GM18909 (cell line): ENCODE measurements around the gene MSMP.

Experiments
- ATAC-seq: cut with Tn5 transposase; IDR thresholded peaks from one replicate; pipeline ENCODE4 v1.9.1; 2021; ENCODE audit warnings: mild to moderate bottlenecking; ENCODE audit not compliant: unreplicated experiment, poor library complexity

MSMP gene

DNA sequence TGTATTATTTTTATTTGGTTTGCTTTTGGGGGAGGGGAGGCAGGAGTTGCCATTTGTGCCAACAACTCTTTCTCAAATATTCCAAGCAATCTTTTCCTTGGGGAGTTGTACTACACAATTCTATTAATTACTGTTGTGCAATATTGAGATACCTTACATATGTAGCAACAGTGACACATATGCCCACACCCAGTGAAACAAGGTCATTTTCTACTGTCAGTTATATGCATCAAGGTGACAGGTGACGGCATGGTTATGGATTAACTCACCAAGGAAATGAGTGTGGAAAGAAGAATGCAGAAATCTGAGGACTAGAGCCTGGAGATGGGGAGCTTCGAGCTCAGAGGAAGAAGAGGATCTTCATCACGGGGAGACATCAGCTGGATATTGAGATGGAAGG, 17.9 kb upstream of the MSMP start:
- no peak for ATAC-seq

DNA sequence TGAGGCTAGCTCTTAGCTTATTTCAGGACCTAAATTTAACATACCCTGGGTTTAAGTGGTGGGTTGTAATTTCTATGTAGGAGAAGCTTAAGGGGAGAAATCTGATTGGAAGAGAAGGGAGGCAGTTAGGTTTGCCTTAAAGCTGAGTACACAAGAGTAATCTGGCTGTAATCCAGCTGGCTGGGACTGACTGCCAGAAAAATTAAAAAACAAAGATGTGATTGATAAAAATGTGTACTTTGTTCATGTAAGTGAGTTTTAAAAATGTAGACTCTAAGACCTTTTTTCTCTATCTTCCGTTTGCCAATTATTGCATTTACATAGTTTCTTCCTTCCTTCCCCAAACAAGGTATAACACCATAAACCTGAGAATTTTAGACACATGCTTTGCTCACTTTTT, 17.5 kb upstream of the MSMP start:
- no peak for ATAC-seq

DNA sequence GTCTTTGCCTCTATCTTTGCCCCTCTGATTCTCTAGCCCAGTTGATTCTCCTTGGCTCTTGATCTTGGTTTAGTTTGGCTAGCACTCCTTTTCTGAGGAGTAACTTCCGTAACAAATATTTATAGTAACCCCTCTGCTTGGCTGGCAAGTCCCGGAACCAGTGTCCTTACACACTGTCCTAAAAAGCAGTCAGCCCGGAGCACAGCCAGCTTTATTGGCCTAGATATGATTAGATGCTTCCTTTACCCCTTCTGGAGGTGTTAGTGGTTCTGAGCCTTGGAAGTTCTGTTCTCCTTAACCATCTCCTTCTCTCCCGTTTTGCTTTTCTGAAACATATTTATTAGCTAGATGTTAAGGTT, 17.0 kb upstream of the MSMP start:
- ATAC-seq: no peak

DNA sequence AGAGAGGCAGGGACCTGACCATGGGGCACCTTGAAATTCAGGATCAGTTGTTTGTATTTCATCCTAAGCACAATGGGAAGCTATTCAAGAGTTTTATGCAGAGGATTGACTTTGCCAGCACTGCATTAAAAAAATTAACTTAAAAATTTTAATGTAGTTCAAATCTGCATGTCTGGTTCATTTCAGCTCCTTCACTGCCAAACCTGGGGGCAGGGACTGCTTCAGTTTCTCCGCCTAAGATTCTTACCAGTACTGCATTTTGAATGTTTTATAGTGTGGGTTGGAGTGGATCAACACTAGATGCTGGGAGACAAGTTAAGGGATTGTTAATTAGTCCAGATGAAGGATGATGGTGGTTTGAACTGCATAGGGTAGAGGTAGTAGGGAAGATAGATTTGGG, 15.7 kb upstream of the MSMP start:
- ATAC-seq: no peak

DNA sequence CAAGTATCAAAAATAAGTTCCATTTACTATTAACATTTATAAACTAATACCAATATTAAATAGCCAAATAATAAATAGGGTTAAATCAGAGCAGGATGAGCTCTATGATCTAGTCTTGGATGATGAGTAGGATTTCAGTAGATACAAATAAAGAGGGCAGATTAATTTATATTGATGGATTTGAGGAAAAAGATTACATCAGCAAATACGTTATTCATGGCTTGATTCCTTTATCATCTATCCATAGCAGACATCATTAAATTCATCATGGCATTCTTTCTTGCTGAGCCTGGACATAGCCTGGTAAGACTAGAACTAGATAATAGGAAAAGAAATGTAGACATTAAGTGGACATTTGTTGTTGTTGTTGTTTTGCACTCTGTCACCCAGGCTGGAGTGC, 13.4 kb upstream of the MSMP start:
- ATAC-seq: no peak

DNA sequence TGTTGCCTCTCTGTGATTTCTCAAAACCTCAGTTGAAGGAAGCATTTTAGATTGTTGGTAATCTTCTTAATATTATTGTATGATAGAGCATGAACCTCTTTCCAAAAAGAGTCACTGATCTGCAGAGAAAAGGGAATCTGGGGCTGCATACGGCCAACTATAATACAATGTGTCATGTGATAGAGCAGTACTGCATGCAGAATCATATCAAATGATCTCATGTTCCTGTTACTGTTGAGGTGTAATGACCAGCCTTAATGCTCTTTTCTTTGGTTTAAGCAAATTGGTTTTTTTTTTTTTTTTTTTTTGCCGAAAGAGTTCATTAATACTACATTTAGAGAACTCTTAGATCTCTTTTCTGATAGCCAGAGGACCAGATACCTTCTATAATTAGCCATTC, 12.9 kb upstream of the MSMP start:
- ATAC-seq: no peak

DNA sequence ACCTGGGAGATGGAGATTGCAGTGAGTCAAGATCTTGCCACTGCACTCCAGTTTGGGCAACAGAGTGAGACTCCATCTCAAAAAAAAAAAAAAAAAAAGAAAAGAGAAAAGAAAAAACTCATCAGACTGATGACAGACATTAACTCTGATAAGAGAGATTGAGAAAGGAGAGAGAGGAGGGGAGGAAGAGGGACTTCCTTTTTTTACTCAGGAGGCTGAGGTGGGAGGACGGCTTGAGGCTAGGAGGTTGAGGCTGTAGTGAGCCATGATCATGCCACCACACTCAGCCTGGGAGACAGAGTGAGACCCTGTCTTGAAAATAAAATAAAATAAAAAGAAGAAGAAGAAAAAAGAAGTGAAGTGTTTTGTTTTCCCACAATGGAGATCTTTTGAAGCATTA, 9.7 kb upstream of the MSMP start:
- no peak for ATAC-seq

DNA sequence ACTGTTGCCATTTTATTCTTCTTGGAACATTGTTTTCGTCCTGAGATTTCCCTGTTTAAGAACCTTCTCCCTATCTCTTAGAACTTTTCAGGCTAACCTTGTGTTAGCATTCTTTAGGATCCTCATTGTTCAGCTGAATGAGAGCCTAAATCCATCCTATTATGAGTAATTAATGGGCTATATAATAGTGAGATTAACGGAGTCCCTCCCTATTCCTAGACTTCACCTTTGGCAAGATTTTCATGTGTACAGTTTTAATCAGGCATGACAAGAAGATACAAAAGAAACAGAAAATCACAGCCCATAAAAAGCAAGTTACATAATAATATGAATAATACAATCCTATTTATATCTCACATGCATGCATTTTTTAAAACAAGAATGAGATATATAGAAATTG, 9.1 kb upstream of the MSMP start:
- ATAC-seq: no peak

DNA sequence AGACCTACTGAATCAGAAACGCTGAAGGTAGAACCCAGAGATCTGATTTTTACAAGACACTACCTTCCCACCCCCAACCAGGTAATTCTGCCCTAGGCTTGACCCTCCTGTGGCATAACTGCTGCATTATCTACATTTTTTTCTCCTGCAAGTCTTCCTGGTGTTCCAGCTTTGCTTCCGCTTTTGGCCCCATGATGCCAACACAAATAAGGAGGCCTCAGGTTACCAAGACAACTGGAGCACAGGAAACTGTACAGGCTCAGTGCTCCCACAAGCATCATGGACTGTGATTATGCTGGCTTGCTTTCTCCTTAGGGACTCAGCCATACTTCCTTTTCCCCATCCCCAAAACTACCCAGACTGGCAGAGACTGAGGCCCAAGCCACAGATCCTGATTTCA, 6.6 kb upstream of the MSMP start:
- ATAC-seq: no peak

DNA sequence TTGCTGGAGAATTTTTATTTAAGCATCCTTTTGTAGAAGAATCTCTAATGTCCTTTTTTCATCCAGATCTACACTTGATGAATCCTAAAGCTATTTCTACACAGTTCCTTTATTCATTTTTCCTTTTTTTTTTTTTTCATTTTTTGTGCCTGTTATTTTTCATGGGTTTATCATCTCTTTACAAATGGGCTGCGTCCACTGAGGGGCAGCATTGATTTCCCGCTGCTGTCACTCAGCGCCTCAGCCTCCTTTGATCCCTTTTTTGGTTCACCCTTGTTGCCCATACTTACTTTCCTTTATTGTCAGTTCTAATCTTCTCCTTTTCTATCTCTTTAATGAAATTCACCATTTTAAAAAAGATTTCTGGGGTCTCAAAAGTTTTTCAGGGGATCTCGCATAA, 5.7 kb upstream of the MSMP start:
- no peak for ATAC-seq

DNA sequence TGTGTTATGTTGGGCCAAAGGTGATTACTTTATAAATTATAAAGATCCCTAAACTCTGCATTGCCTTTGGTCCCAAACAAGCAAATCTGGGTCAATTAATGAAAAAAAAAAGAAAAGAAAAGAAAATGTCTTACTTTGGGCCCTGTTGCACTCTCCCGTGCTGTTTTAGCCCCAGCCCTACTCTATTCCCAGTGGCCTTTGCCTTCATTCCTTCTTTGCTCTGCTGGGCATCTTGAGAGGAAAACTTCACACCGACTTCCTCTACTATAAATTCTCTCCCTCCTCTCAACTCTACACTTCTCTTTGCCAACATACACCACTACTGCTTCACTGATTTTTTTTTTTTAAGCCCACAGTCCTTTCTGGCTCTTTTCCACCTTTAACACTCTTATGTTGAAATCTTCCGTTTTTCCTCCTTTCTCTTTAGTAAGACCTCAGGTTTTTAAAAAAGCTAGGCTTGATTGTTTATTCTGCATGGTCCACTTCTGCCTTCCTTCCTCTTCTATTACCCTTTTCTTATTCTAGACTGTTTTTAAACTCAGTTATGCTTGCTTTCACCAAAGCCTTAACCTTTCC, 4.5 kb upstream of the MSMP start:
- ATAC-seq: no peak

DNA sequence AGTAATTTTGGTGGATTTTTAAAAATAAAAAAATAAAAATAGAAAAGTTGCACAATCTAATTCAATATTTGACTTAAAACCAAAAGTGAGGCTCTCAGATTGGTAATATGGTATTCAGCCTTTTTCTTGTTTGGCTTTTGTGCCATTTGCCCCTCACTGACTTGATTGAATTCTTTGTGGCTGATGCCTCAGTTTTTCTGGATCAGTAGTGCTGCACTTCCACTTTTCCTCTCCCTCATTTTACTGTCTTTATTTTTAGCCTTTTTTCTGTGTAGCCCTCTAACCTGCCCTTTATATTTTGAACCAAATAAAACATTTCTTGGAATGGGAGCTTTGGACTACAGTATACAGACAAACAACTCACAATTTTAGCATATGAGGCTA, 3.8 kb upstream of the MSMP start:
- no peak for ATAC-seq

DNA sequence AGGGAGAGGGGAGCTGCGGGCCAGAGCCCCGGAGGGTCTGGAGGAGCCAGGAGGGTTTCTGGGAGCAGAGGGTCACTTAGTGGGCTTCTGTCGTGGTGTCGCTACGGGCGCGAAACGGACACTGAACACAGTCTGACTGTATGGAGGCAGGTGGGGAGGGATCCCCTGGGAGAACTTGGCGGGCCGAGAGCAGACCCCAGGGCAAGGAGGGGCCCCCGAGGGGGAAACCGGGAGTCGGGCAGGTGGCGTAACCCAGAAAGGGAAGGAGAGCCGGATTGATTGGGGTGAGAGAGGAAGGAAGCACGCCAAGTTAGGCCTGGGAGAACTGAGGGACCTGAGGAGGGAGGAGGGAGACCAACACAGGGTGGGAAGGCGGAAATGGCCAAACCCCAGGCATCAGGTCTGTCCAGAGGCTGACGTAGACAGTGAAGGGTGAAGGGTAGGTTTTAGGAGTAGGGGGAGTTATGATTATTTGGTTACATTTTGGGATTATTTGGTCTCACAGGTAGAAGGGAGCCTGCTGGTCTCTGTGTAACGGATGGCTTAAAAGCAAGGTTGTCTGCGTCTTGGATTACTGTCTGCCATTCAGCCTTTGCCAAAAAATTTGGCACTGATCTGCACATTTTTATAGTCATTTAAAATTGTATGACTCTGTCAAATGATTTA, 3.3 kb upstream of the MSMP start:
- peak; percentile 46 for ATAC-seq

DNA sequence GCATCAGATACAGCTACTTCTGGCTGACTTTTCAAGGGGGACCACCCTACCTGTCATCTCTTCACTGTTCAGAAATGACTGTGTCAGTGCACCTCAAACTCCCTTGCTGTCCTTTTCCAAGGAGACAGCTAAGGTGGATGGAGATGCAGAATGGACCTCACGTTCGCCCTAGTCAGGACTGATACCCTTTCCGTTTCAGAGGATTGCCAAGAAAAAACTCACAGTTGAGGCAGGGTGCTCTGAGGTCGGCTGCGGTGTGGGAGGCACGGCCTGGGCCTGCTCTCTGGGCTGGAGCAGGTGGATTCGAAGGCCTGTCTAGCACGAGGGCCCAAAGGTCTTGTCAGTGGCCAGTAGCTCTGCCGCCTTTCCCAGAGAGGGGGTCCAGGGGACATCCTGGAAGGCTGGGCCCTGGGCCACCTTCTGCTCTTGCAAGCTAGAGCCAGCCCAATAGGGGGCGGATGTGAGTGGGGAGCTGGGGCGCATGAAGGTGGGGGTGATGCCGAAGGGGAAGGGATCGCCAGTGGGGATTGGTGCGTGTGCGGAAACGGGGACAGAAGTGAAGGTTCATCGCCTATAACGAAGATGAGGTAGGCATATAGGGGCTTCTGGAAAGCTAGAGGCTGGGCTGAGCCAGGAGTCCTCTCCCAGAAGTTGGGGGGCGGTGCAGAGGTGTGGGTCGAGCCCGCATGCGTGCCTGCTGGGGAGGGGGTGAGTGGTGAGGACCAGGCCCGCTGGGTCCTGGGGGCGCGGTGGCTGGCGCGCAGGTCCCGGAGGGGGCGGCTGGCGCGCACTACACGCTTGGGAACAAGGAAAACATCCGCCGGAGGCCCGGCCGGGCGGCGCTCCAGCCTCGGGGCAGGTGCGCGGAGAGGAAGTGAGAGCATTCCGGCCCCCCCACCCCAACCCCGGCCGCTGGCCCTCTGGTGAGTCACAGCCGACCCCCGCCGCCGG, 2.5 kb upstream of the MSMP start:
- ATAC-seq: peak; percentile 64

DNA sequence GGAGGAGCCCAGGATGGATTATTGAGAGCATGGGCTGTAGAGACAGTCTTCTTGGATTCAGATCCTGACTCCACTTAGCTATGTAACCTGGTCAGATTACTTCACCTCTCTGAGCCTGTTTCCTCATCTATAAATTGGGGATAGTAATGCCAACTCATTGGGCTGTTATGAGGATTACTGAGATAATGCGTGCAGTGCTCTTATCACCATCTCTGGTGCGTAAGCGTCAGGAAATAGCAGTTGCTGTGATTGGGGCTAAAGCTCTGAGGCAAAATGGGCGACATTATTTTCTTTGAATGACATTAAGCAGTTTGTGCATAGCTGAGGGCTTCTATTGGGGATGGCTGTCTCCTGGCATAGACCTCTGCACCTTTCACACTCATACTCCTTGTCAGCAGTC, 995 bp upstream of the MSMP start:
- ATAC-seq: no peak

DNA sequence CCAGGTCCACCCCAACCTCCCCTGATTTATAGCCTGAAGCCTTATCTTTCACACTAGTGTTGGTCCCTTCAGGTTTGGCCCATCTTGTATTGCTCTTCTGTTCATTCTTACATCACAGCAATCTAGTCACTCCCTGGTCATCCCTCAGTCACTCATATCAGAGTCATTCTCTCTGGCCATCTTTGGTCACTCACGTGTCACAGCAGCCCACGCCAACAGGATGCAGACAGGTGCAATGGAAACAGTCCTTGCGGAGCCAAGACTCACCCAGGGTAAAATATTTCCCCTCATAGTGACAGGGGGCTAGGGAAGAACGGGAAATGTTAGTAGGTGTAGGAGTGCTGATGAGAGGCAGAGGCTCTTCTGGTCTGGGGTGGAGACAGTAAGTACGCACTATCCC, 610 bp downstream of the MSMP start:
- no peak for ATAC-seq

DNA sequence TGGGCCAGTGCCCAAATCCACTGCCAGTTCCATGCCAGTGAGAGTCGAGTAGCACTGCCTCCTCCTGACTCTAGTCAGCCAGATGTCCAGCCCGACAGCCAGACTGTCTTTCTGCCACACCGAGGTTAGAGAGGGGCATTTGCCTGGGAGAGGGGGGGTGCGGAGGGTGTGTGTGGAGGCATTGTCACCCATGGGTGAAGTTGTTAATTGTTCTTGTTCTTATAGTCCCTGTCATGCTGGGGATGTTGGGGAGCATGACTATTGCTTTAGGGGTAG, 3.9 kb downstream of the MSMP start:
- no peak for ATAC-seq

DNA sequence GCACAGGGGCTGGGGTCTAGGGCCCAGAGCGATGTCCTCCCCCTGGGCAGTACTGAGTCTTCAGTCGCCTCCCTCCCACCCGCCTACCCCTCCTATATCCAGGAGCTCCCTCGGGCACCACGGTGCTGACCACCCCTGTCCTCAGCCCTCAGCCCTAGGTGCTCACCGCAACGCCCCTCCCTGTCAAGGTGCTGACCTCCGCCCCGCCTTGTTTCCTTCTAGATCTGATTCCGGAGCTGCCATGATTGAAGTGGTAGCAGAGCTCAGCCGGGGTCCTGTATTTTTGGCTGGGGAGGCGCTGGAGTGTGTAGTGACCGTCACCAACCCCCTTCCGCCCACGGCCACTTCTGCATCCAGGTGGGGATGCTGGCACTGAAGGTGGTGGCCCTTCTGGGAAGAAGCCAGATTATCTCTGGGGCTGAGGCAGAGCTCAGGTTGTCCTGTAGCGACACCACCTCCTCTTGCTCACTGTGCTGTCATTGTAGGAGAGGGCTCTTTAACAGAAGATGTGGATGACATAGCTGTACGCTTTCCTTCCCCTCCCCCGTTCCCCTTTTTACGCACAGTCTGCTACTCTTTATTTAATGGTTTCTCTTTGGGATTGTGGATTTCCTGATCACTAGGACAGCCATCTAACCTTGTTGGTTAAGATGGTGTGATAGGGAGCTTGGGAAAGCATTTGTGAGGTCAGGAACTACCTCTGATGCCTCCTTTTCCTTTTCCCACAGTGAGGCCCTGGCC, 4.4 kb downstream of the MSMP start:
- peak; percentile 45 for ATAC-seq

DNA sequence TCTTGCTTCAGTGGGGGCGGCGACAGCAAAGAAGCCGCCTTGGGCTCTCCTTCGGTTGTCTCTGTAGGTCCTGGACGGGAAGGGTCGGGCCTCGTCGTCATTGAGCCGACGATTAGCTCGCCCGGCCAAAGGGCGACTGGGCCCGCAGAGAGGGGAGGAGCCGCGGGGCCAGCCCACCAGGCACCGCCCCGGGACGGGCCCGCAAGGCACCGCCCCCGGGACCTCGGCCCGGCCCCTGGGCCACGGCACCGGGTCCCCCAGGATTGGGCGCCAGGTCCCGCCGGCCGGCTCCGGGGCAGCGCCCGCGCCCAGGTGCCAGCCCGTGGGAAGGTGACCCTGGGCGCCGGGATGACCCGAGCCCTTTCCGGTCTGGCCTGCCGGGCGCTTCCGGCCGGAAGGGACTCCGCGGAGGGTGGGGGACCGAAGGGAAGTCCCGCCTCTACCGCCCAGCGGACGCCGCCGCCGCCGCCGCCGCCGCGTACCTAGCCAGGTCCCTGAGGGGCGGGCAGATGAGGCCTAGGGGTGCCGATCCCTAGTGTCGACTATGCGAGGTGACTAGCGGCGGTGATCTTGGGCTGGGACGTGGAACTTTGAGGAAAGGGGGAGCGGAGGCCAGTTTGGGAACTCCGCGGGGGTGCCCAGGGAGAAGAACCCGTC, 5.1 kb downstream of the MSMP start, which contains the start of the genes GBA2 and RGP1:
Gene GBA2, minus strand, starts transcription at position 371 of the 657 bp plus-strand sequence. CDS start 524 bp downstream, outside the sequence.
Gene RGP1, plus strand, starts transcription at position 430 of the 657 bp plus-strand sequence. CDS start 469 bp downstream, outside the sequence.
- peak; percentile 85 for ATAC-seq

DNA sequence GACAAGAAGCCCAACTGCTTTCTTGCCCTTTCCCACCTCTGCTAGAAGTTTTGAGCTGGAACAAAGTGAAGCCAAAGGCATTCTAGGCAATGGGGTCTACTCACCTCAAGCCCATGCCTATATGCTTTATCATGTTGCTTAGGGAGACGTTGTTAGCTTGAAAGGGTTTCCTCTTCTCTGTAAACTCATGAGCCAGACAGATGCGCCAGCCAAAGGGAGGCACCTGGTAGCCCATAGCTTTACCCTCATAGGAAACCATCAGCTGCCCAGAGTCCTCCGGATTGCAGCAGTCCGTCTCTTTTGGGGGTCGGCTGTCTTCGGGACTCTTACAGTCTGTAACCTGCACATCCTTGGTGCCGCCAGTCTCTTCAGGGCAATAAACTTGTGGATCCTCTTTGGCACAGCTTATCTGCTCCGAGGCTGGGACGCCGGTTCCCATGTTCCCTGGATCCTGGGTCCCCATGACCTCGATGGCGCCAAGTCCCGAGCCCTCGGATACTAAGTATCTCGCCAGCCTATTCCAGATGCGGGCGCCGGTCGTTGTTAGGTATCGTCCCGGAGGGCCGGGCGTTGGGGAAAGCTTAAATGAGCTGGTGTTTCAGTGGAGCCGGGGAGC, 5.7 kb downstream of the MSMP start:
- no peak for ATAC-seq
